GM19193 (cell line): ENCODE data around the gene NIP7.

Experiments
- POLR2A ChIP-seq: IDR thresholded peaks from 4 replicates; pipeline ENCODE4 v1.6.1; 2011; ENCODE audit not compliant: insufficient read depth, insufficient read length; ENCODE audit errors: extremely low read depth

NIP7 gene

GRCh38 chr16:69315486-69316311, 23.9 kb upstream of the NIP7 start:
- TF ChIP-seq POLR2A = no peak

- TF ChIP-seq POLR2A = no peak
Observed at GRCh38 chr16:69316595-69317034, 23.0 kb upstream of the NIP7 start.

DNA sequence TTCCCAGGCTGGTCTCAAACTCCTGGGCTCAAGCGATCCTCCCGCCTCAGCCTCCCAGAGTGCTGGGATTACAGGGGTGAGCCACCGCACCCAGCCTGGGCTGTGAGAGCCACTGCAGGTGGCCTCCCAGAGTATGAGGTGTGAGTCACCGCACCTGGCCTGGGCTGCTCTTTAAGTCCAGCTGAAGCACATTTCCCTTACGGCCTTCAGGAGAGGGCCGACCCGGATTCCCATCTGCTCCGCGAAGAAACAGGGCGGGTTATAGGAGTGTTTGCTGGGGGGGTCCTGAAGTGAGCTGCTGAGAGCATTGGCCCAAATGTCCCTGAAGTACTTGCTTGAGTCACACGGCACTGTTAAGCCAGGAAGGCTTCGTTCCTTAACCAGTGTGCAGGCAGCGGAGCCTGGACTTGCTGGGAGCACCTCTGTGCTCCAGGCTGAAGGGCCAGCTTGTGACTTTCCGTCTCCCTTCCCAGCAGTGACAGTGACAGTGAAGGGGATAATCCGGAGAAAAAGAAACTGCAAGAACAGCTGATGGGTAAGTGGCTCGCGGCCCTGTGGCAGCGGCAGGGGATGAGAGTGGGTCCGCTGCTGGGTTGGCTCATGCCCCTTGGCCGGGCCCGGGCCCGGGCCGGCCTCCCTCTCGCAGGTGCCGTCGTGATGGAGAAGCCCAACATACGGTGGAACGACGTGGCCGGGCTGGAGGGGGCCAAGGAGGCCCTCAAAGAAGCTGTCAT, 21.2 kb upstream of the NIP7 start:
- no peak for TF ChIP-seq POLR2A

DNA sequence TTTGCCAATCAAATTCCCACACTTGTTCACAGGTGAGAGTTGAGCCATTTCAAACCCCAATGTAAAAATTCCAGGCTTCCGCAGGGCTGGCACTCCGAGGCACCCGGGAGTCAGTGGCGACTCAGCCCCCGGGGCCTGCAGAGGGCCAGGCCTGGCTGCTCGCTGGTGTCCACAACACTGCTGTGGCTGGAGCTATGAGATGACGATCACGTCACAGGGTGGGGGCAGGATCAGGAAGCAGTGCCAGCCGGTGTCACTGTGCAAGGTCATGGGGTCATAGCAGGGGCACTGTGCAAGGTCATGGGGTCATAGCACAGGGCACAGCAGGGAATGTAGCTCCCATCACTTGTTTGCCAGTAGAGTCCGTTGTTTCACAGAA, 20.7 kb upstream of the NIP7 start:
- no peak for TF ChIP-seq POLR2A

DNA sequence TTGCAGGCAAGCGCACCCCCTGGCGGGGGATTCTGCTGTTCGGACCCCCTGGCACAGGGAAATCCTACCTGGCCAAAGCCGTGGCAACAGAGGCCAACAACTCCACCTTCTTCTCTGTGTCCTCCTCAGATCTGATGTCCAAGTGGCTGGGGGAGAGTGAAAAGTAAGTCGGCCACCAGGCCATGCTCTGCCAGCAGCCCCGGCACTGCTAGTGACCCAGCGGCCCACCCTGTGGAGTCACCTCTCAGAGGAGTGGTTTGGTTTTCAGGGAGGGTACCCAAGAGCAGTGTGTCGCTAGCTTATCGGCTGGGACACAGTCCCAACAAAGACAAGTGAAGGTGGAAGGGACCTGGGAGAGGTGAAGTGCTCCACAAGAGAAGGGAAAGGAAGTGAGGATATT, 20.2 kb upstream of the NIP7 start:
- no peak for TF ChIP-seq POLR2A

GRCh38 chr16:69319826-69320739, 19.5 kb upstream of the NIP7 start:
- no peak for TF ChIP-seq POLR2A

DNA sequence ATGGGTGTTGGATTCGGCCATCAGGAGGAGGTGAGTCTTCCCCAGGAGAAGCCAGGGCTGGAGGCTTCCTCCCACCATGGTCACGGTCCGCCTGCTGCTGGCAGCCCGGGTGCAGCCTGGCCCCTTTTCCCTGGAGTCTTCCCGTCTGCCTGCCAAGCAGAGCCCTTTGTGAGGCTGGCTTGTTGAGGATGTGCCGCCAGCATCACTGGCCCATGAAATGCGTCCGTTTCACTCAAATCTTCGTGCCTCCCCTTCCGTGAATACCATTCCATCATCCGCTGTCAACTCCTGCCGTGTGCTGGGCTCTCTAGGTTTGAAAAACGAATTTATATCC, 18.9 kb upstream of the NIP7 start:
- no peak for TF ChIP-seq POLR2A

DNA sequence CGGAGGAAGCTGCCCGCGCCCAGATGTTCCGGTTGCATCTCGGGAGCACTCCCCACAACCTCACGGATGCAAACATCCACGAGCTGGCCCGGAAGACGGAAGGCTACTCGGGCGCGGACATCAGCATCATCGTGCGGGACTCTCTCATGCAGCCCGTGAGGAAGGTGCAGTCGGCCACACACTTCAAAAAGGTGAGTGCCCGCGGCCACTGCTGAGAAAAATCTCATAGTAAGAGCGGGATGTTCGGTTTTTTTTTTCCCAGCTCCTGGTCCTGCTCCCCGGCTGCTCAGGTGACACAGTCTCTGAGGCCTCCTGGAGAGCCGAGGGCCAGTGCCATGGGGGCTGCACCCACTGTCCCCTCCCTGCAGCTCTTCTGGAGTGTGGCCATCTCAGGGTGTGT, 18.5 kb upstream of the NIP7 start:
- no peak for TF ChIP-seq POLR2A

GRCh38 chr16:69322343-69322742, 17.2 kb upstream of the NIP7 start:
- no peak for TF ChIP-seq POLR2A

- no peak for TF ChIP-seq POLR2A
Observed at GRCh38 chr16:69323415-69323814, 16.2 kb upstream of the NIP7 start.

GRCh38 chr16:69324013-69324531, 15.5 kb upstream of the NIP7 start:
- no peak for TF ChIP-seq POLR2A

DNA sequence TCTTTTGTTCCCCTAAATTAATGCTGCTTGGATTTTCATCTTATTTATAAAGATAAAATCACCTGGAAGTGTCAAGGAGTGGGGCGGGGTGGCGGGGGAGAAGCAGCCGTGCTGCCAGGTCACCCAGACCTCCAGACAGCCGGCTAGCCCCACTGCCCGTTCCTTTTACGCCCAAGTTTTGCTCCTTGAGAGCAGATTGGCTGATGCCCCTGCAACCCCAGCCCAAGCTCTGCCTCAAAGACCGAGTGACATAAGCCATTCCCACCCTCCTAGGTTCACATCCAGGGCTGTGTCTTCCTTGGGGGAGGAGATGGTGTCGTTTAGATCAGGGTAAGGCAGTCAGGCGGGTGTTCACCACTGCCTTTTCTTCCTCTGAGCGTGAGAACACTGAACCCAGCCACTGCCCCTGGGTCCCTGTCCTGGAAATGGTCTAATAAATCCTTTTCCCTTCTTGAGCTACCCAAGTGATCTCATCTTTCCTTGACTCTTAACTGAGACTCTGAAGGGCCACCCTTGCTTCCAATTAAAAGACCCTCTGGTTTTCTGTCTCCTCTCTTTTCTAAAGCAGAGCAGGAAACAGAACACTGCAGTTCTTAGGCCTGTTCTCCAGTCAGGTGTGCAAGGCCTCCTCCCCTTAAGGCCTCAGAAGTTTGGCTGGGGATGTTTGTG, 14.9 kb upstream of the NIP7 start:
- no peak for TF ChIP-seq POLR2A

- no peak for TF ChIP-seq POLR2A
Observed at GRCh38 chr16:69325784-69326171, 13.8 kb upstream of the NIP7 start.

- TF ChIP-seq POLR2A = no peak
Observed at GRCh38 chr16:69326172-69326873, 13.2 kb upstream of the NIP7 start.
